ENCODE results near the gene FLNB.

Gene FLNB

GRCh38 chr3:58141766-58142345 is 133.6 kb downstream of the FLNB start:
- Histone ChIP-seq H3K4me1 (ENCODE audit: insufficient read depth, low read length, severe bottlenecking) (no peaks in the 10 kb centered on the region), H3K79me2 (ENCODE audit: insufficient read depth, low read length) (no peaks in the 10 kb centered on the region), H3K9ac (ENCODE audit: low read length) (no peak overlapping the region), H3K27me3 (ENCODE audit: insufficient read depth, low read length) (no peaks in the 10 kb centered on the region), H3F3A (ENCODE audit: insufficient read depth, low read length) (no peaks in the 10 kb centered on the region), H2AFZ (ENCODE audit: low read length) (no peak overlapping the region), H3K4me3 (ENCODE audit: low read depth, low read length, poor library complexity, severe bottlenecking) (no peak overlapping the region), H3K9me3 (ENCODE audit: low read length) (no peaks in the 10 kb centered on the region), H3K9me2 (ENCODE audit: low read depth, low read length) (no peaks in the 10 kb centered on the region), H3K4me2 (ENCODE audit: low read length) (no peak overlapping the region), H3K27ac (ENCODE audit: low read depth, low read length, poor library complexity, severe bottlenecking) (no peak overlapping the region), H3K36me3 (ENCODE audit: insufficient read depth, low read length) (no peaks in the 10 kb centered on the region; the same call in none of the 2 replicates), H4K20me1 (ENCODE audit: insufficient read depth, low read length) (no peaks in the 10 kb centered on the region)
- TF ChIP-seq EZH2 (IDR thresholded peaks at IDR 0.05; ENCODE audit: borderline replicate concordance, low read length) (no peak), CTCF (IDR thresholded peaks at IDR 0.05; ENCODE audit: low read length) (no peak)

DNA sequence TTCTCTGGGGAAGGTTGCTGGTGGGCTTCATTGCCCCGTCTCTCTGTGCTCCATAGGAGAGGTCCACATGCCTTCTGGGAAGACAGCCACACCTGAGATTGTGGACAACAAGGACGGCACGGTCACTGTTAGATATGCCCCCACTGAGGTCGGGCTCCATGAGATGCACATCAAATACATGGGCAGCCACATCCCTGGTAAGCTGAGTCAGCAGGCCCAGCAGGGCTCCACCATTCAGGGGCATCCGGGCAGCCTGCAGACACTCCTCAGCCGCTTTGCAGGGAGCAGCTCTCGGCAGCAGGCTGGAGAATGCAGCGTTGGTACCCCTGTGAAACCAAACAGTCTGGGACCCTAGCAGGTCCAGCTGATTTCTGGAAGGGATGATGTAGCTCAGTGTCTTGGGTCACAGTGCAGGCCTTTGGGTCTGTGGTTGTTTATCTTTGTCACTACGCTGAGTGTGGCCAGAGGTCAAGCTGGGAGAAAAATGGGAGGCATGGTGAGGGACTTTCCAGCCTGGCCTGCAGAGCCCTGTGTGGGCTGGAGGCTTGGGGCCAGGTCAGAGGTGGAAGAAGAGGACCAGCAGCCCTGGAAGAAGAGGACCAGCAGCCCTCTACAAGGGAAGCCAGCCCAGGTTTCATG is 135.3 kb downstream of the FLNB start:
- H3K36me3 ChIP-seq (ENCODE audit: insufficient read depth, low read length), result peaks cover 5% of the 10 kb centered on the region

GRCh38 chr3:58144478-58145325 is 136.5 kb downstream of the FLNB start:
- Histone ChIP-seq H3F3A (ENCODE audit: insufficient read depth, low read length) (no peaks in the 10 kb centered on the region), H3K27ac (ENCODE audit: low read depth, low read length, poor library complexity, severe bottlenecking) (no peak overlapping the region), H4K20me1 (ENCODE audit: insufficient read depth, low read length) (no peaks in the 10 kb centered on the region), H2AFZ (ENCODE audit: low read length) (no peak overlapping the region), H3K9me3 (ENCODE audit: low read length) (no peaks in the 10 kb centered on the region), H3K4me1 (ENCODE audit: insufficient read depth, low read length, severe bottlenecking) (no peaks in the 10 kb centered on the region), H3K79me2 (ENCODE audit: insufficient read depth, low read length) (no peaks in the 10 kb centered on the region), H3K9me2 (ENCODE audit: low read depth, low read length) (no peaks in the 10 kb centered on the region), H3K4me2 (ENCODE audit: low read length) (no peak overlapping the region), H3K4me3 (ENCODE audit: low read depth, low read length, poor library complexity, severe bottlenecking) (no peak overlapping the region), H3K9ac (ENCODE audit: low read length) (no peak overlapping the region), H3K36me3 (ENCODE audit: insufficient read depth, low read length) (peaks cover 10% of the 10 kb centered on the region), H3K27me3 (ENCODE audit: insufficient read depth, low read length) (no peaks in the 10 kb centered on the region)
- TF ChIP-seq CTCF (IDR thresholded peaks at IDR 0.05; ENCODE audit: low read length) (no peak), EZH2 (IDR thresholded peaks at IDR 0.05; ENCODE audit: borderline replicate concordance, low read length) (no peak)

More for the DNA sequence above, 135.3 kb downstream of the FLNB start:
- Histone ChIP-seq H2AFZ (ENCODE audit: low read length) (no peak overlapping the region), H4K20me1 (ENCODE audit: insufficient read depth, low read length) (no peaks in the 10 kb centered on the region), H3F3A (ENCODE audit: insufficient read depth, low read length) (no peaks in the 10 kb centered on the region), H3K9me2 (ENCODE audit: low read depth, low read length) (no peaks in the 10 kb centered on the region), H3K4me3 (ENCODE audit: low read depth, low read length, poor library complexity, severe bottlenecking) (no peak overlapping the region), H3K4me2 (ENCODE audit: low read length) (no peak overlapping the region), H3K79me2 (ENCODE audit: insufficient read depth, low read length) (no peaks in the 10 kb centered on the region), H3K9me3 (ENCODE audit: low read length) (no peaks in the 10 kb centered on the region), H3K4me1 (ENCODE audit: insufficient read depth, low read length, severe bottlenecking) (no peaks in the 10 kb centered on the region), H3K27me3 (ENCODE audit: insufficient read depth, low read length) (no peaks in the 10 kb centered on the region), H3K9ac (ENCODE audit: low read length) (no peak overlapping the region), H3K27ac (ENCODE audit: low read depth, low read length, poor library complexity, severe bottlenecking) (no peak overlapping the region)
- TF ChIP-seq EZH2 (IDR thresholded peaks at IDR 0.05; ENCODE audit: borderline replicate concordance, low read length), result no peak
- TF ChIP-seq CTCF (IDR thresholded peaks at IDR 0.05; ENCODE audit: low read length), result no peak
